Mesenchymal stem cell (in vitro differentiated cells and primary cell): Measurements from ENCODE around the gene GATA1.

Experiments
- DNase-seq: peaks from one replicate; pipeline ENCODE4 v3.0.0-alpha.2; 2013
- H2AFZ ChIP-seq: one replicate; pipeline ENCODE4 v1.6.1; 2013; ENCODE audit warnings: low read depth, mild to moderate bottlenecking, control low read depth, inconsistent platforms, low read length, moderate library complexity
- H2AK5ac ChIP-seq: 2 replicates; pipeline ENCODE4 v1.6.1; 2013; ENCODE audit warnings: low read length, moderate library complexity, mild to moderate bottlenecking, inconsistent platforms; ENCODE audit not compliant: severe bottlenecking
- H2BK120ac ChIP-seq: one replicate; pipeline ENCODE4 v1.6.1; 2013; ENCODE audit warnings: low read depth, mild to moderate bottlenecking, inconsistent platforms, low read length, moderate library complexity
- H2BK12ac ChIP-seq, 2 experiments: one replicate each; pipeline ENCODE4 v1.6.1; 2013; ENCODE audit warnings: inconsistent platforms in 2 of 2, low read length in 2 of 2, mild to moderate bottlenecking in 2 of 2, moderate library complexity in 2 of 2, control low read depth in 1 of 2
- H2BK15ac ChIP-seq: one replicate; pipeline ENCODE4 v1.6.1; 2013; ENCODE audit warnings: mild to moderate bottlenecking, low read depth, inconsistent platforms; ENCODE audit not compliant: poor library complexity, severe bottlenecking
- H2BK5ac ChIP-seq: 2 replicates; pipeline ENCODE4 v1.6.1; 2013; ENCODE audit warnings: low read depth, mild to moderate bottlenecking, low read length, control low read depth, inconsistent platforms; ENCODE audit not compliant: poor library complexity, severe bottlenecking
- H3K14ac ChIP-seq, 2 experiments: one replicate each; pipeline ENCODE4 v1.6.1; 2013; ENCODE audit warnings: inconsistent platforms in 2 of 2, low read length in 2 of 2, control low read depth in 1 of 2, mild to moderate bottlenecking in 1 of 2, moderate library complexity in 1 of 2
- H3K18ac ChIP-seq, 2 experiments: one replicate each; pipeline ENCODE4 v1.6.1; 2013; ENCODE audit warnings: inconsistent platforms in 2 of 2, low read length in 2 of 2, control low read depth in 1 of 2, low read depth in 1 of 2, mild to moderate bottlenecking in 1 of 2
- H3K23ac ChIP-seq, 2 experiments: one replicate each; pipeline ENCODE4 v1.6.1; 2013; ENCODE audit warnings: inconsistent platforms in 2 of 2, low read length in 2 of 2, mild to moderate bottlenecking in 2 of 2, moderate library complexity in 2 of 2, control low read depth in 1 of 2
- H3K27ac ChIP-seq: 2 replicates; pipeline ENCODE4 v1.5.1; 2013; ENCODE audit warnings: mild to moderate bottlenecking, moderate library complexity, low read length, control low read depth, inconsistent platforms; ENCODE audit not compliant: poor library complexity, severe bottlenecking
- H3K27me3 ChIP-seq, 2 experiments: 2 replicates each; pipeline versions ENCODE4 v1.6.1 to v1.7.0; 2013; ENCODE audit warnings: low read length in 2 of 2, mild to moderate bottlenecking in 2 of 2, moderate library complexity in 2 of 2, control low read depth in 1 of 2, inconsistent platforms in 1 of 2; ENCODE audit not compliant: control insufficient read depth in 1 of 2, insufficient read depth in 1 of 2
- H3K36me3 ChIP-seq, 2 experiments: 2 replicates each; pipeline versions ENCODE4 v1.6.1 to v1.7.0; 2013; ENCODE audit warnings: low read length in 2 of 2, control low read depth in 1 of 2, inconsistent platforms in 1 of 2, low read depth in 1 of 2, mild to moderate bottlenecking in 1 of 2; ENCODE audit not compliant: insufficient read depth in 2 of 2, control insufficient read depth in 1 of 2
- H3K4ac ChIP-seq, 2 experiments: one replicate each; pipeline ENCODE4 v1.6.1; 2013; ENCODE audit warnings: inconsistent platforms in 2 of 2, low read length in 2 of 2, mild to moderate bottlenecking in 2 of 2, moderate library complexity in 2 of 2, control low read depth in 1 of 2, low read depth in 1 of 2
- H3K4me1 ChIP-seq: 2 replicates; pipeline ENCODE4 v1.6.1; 2013; ENCODE audit warnings: low read depth, low read length, control low read depth; ENCODE audit not compliant: control insufficient read depth, insufficient read depth
- H3K4me2 ChIP-seq: 2 replicates; pipeline ENCODE4 v1.6.1; 2013; ENCODE audit warnings: low read length, mild to moderate bottlenecking, inconsistent platforms; ENCODE audit not compliant: poor library complexity, severe bottlenecking
- H3K4me3 ChIP-seq, 2 experiments: 2 replicates each; pipeline versions ENCODE4 v1.5.1 to v1.7.0; 2013; ENCODE audit warnings: low read length in 2 of 2, mild to moderate bottlenecking in 2 of 2, control low read depth in 1 of 2, low read depth in 1 of 2; ENCODE audit not compliant: insufficient read depth in 1 of 2
- H3K79me1 ChIP-seq: replicated peaks from 2 replicates; pipeline ENCODE4 v1.6.1; 2013; ENCODE audit warnings: mild to moderate bottlenecking, control low read depth, low read length, inconsistent platforms; ENCODE audit not compliant: poor library complexity, severe bottlenecking
- H3K9ac ChIP-seq: 2 replicates; pipeline ENCODE4 v1.7.0; 2013; ENCODE audit warnings: mild to moderate bottlenecking, low read length, moderate library complexity
- H3K9me3 ChIP-seq: 2 replicates; pipeline ENCODE4 v1.7.0; 2013; ENCODE audit warnings: mild to moderate bottlenecking, low read length; ENCODE audit not compliant: control insufficient read depth
- H4K8ac ChIP-seq: one replicate; pipeline ENCODE4 v1.6.1; 2013; ENCODE audit warnings: inconsistent platforms, mild to moderate bottlenecking, low read length, moderate library complexity
- H4K91ac ChIP-seq: one replicate; pipeline ENCODE4 v1.6.1; 2013; ENCODE audit warnings: mild to moderate bottlenecking, low read length, inconsistent platforms
- WGBS: methylation state at CpG from one replicate; pipeline ENCODE4 v1.1.7; 2013; ENCODE audit warnings: mixed read lengths; 5-methylcytosine and 5-hydroxymethylcytosine counted together

Gene GATA1

GRCh38 chrX:48776818-48777439, 9.5 kb upstream of the GATA1 start:
- no peak overlapping the region for H3K14ac ChIP-seq
- no peak overlapping the region for H2BK15ac ChIP-seq
- H2BK5ac ChIP-seq = no peak overlapping the region
- H4K91ac ChIP-seq = no peak overlapping the region
- H2BK120ac ChIP-seq = no peak overlapping the region
- H3K18ac ChIP-seq = no peak overlapping the region
- H3K23ac ChIP-seq = no peak overlapping the region
- H2BK12ac ChIP-seq = no peak overlapping the region
- peaks cover 7% of the 10 kb centered on the region for H3K9me3 ChIP-seq
- no peak overlapping the region for H3K4me3 ChIP-seq
- 72% methylated on average over 13 of the region's 13 CpGs for WGBS
- no peak overlapping the region for H2AK5ac ChIP-seq
- no peaks in the 10 kb centered on the region for H3K36me3 ChIP-seq
- no peak overlapping the region for H3K9ac ChIP-seq
- no peaks in the 10 kb centered on the region for H3K4me1 ChIP-seq
- H3K27me3 ChIP-seq = peaks cover 0 to 63% of the 10 kb centered on the region in 2 experiments
- H4K8ac ChIP-seq = no peak overlapping the region
- H3K27ac ChIP-seq = no peak overlapping the region
- H3K4ac ChIP-seq = no peak overlapping the region
- DNase-seq = no peak
- no peaks in the 10 kb centered on the region for H3K79me1 ChIP-seq
- H2AFZ ChIP-seq = no peak overlapping the region
- H3K4me2 ChIP-seq = no peak overlapping the region

GRCh38 chrX:48779399-48779798, 7.0 kb upstream of the GATA1 start:
- no peak overlapping the region for H3K14ac ChIP-seq
- no peak overlapping the region for H2BK5ac ChIP-seq
- H3K18ac ChIP-seq = no peak overlapping the region
- no peak overlapping the region for H4K8ac ChIP-seq
- no peaks in the 10 kb centered on the region for H3K36me3 ChIP-seq
- no peak overlapping the region for H2BK12ac ChIP-seq
- no peak overlapping the region for H4K91ac ChIP-seq
- no peak overlapping the region for H3K4me3 ChIP-seq
- no peak overlapping the region for H2BK15ac ChIP-seq
- DNase-seq = no peak
- peaks cover 7% of the 10 kb centered on the region for H3K9me3 ChIP-seq
- peaks cover 0 to 52% of the 10 kb centered on the region in 2 experiments for H3K27me3 ChIP-seq
- no peak overlapping the region for H2AFZ ChIP-seq
- 84% methylated on average over 7 of the region's 7 CpGs for WGBS
- no peak overlapping the region for H3K9ac ChIP-seq
- no peak overlapping the region for H3K27ac ChIP-seq
- H2AK5ac ChIP-seq = no peak overlapping the region
- H3K4me1 ChIP-seq = no peaks in the 10 kb centered on the region
- H3K4me2 ChIP-seq = no peak overlapping the region
- H2BK120ac ChIP-seq = no peak overlapping the region
- H3K79me1 ChIP-seq = no peaks in the 10 kb centered on the region
- H3K4ac ChIP-seq = no peak overlapping the region
- H3K23ac ChIP-seq = no peak overlapping the region

- Histone ChIP-seq H2AK5ac (no peak overlapping the region), H2BK15ac (no peak overlapping the region), H3K18ac (no peak overlapping the region), H3K23ac (no peak overlapping the region), H3K9ac (no peak overlapping the region), H3K27ac (no peak overlapping the region), H3K27me3 (peaks cover 0 to 53% of the 10 kb centered on the region in 2 experiments), H3K14ac (no peak overlapping the region), H3K4ac (no peak overlapping the region), H2BK5ac (no peak overlapping the region), H3K4me2 (no peak overlapping the region), H4K8ac (no peak overlapping the region), H4K91ac (no peak overlapping the region), H2BK12ac (no peak overlapping the region), H2AFZ (no peak overlapping the region), H2BK120ac (no peak overlapping the region), H3K36me3 (no peaks in the 10 kb centered on the region), H3K9me3 (peaks cover 7% of the 10 kb centered on the region), H3K4me1 (no peaks in the 10 kb centered on the region), H3K4me3 (no peak overlapping the region), H3K79me1 (no peaks in the 10 kb centered on the region)
- no peak for DNase-seq
- WGBS = 98% methylated on average over 2 of the region's 6 CpGs
Measured at GRCh38 chrX:48781705-48782104, 4.7 kb upstream of the GATA1 start.

GRCh38 chrX:48782216-48782615, 4.2 kb upstream of the GATA1 start:
- WGBS = no CpG with 5 or more reads among the region's 2 CpGs
- Histone ChIP-seq H3K9me3 (peaks cover 7% of the 10 kb centered on the region), H3K27me3 (peaks cover under 1 to 57% of the 10 kb centered on the region in 2 experiments), H2BK12ac (no peak overlapping the region), H2BK5ac (no peak overlapping the region), H3K14ac (no peak overlapping the region), H3K18ac (no peak overlapping the region), H3K4ac (no peak overlapping the region), H3K4me2 (no peak overlapping the region), H3K27ac (no peak overlapping the region), H4K8ac (no peak overlapping the region), H2AK5ac (no peak overlapping the region), H3K23ac (no peak overlapping the region), H3K9ac (no peak overlapping the region), H3K4me1 (no peaks in the 10 kb centered on the region), H3K36me3 (no peaks in the 10 kb centered on the region), H3K4me3 (no peak overlapping the region), H2BK15ac (no peak overlapping the region), H3K79me1 (no peaks in the 10 kb centered on the region), H2AFZ (no peak overlapping the region), H2BK120ac (no peak overlapping the region), H4K91ac (no peak overlapping the region)
- no peak for DNase-seq
